Measurements from ENCODE around the gene ZNF804B.

Gene ZNF804B

GRCh38 chr7:89021741-89022140 lies 262.2 kb downstream of the ZNF804B start:
- no peak for DNase-seq (ENCODE audit: extremely low read depth, low read depth)
- TF ChIP-seq CTCF (IDR thresholded peaks at IDR 0.05; ENCODE audit: low read depth, low read length, missing control alignments), result no peak
- no peak overlapping the region for H3K4me3 ChIP-seq (replicated peaks; ENCODE audit: low read depth, low read length)

- no peak for TF ChIP-seq CTCF (IDR thresholded peaks at IDR 0.05; ENCODE audit: low read depth, low read length, missing control alignments)
- H3K4me3 ChIP-seq (replicated peaks; ENCODE audit: low read depth, low read length), result no peak overlapping the region
- DNase-seq (ENCODE audit: extremely low read depth, low read depth), result no peak
These were observed 263.7 kb downstream of the ZNF804B start for GRCh38 chr7:89023206-89023605.

GRCh38 chr7:89023877-89024276 lies 264.4 kb downstream of the ZNF804B start:
- DNase-seq (ENCODE audit: extremely low read depth, low read depth), result no peak
- H3K4me3 ChIP-seq (replicated peaks; ENCODE audit: low read depth, low read length), result no peak overlapping the region
- TF ChIP-seq CTCF (IDR thresholded peaks at IDR 0.05; ENCODE audit: low read depth, low read length, missing control alignments), result no peak

- no peak for DNase-seq (ENCODE audit: extremely low read depth, low read depth)
- TF ChIP-seq CTCF (IDR thresholded peaks at IDR 0.05; ENCODE audit: low read depth, low read length, missing control alignments), result no peak
- no peak overlapping the region for H3K4me3 ChIP-seq (replicated peaks; ENCODE audit: low read depth, low read length)
These were observed 268.3 kb downstream of the ZNF804B start for GRCh38 chr7:89027781-89028180.

GRCh38 chr7:89028319-89028718 lies 268.8 kb downstream of the ZNF804B start:
- no peak for TF ChIP-seq CTCF (IDR thresholded peaks at IDR 0.05; ENCODE audit: low read depth, low read length, missing control alignments)
- no peak overlapping the region for H3K4me3 ChIP-seq (replicated peaks; ENCODE audit: low read depth, low read length)
- DNase-seq (ENCODE audit: extremely low read depth, low read depth), result no peak

- H3K4me3 ChIP-seq (replicated peaks; ENCODE audit: low read depth, low read length), result no peak overlapping the region
- DNase-seq (ENCODE audit: extremely low read depth, low read depth), result no peak
- TF ChIP-seq CTCF (IDR thresholded peaks at IDR 0.05; ENCODE audit: low read depth, low read length, missing control alignments), result no peak
These were observed 270.4 kb downstream of the ZNF804B start for GRCh38 chr7:89029864-89030263.

GRCh38 chr7:89041240-89041639 lies 281.7 kb downstream of the ZNF804B start:
- no peak overlapping the region for H3K4me3 ChIP-seq (replicated peaks; ENCODE audit: low read depth, low read length)
- no peak for TF ChIP-seq CTCF (IDR thresholded peaks at IDR 0.05; ENCODE audit: low read depth, low read length, missing control alignments)
- DNase-seq (ENCODE audit: extremely low read depth, low read depth), result no peak
